K562 (cell line): Measurements from ENCODE around the gene LEPROT. TPM values are rescaled to one million over a fixed set of nuclear protein-coding genes. Genes with fewer than 3 reads are reported as not detected.

ENCODE experiments used
- CREB1 ChIP-seq, 2 experiments: sonication (generic) in 1 of 2; formaldehyde crosslinking in 1 of 2; IDR thresholded peaks; 2 replicates each; pipeline versions ENCODE4 v1.6.1 to v1.8.0; 2012 to 2022; ENCODE audit warnings: inconsistent platforms in 1 of 2, mild to moderate bottlenecking in 1 of 2, missing genetic modification reagents in 1 of 2, moderate library complexity in 1 of 2
- PURB ChIP-seq: sonication (generic); formaldehyde crosslinking; IDR thresholded peaks from 2 replicates; pipeline ENCODE4 v1.9.0; 2021; ENCODE audit warnings: low read depth, mild to moderate bottlenecking, missing genetic modification reagents
- TCF7L2 ChIP-seq: fragments of 150-350 bp; IDR thresholded peaks from 2 replicates; pipeline ENCODE4 v1.6.1; 2016; ENCODE audit warnings: low read depth, mild to moderate bottlenecking, low read length, moderate library complexity
- ZNF707 ChIP-seq: fragments of 250-450 bp; sonication (Bioruptor Pico); conservative IDR thresholded peaks from 2 replicates; pipeline ENCODE4 v1.8.0; 2022; ENCODE audit warnings: inconsistent platforms, mild to moderate bottlenecking, moderate library complexity
- polyA plus RNA-seq, 8 experiments: library from polyadenylated mRNA; depleted of rRNA in 4 of 8; stranded (reverse) in 5 of 8; unstranded in 3 of 8; fragments of >200 nt; fragmentation: Nextera tagmentation in 2 of 8; fragmentation: Illumina TruSeq in 1 of 8; extraction: Ambion mirVana in 2 of 8; extraction: Trizol in 1 of 8; gene quantifications; 2 replicates each; pipeline versions ENCODE4 v1.2.1 to v1.2.3, GENCODE V29; 2011 to 2014; ENCODE audit warnings: inconsistent platforms in 1 of 8, missing spikeins in 1 of 8
- total RNA-seq, 7 experiments: library from RNA; depleted of rRNA in 6 of 7; stranded (reverse); fragments of >200 nt in 6 of 7; fragmentation: Illumina TruSeq in 2 of 7; extraction: Trizol in 2 of 7; gene quantifications; 2 replicates each; pipeline versions ENCODE4 v1.2.1 to v1.2.3, GENCODE V29; 2011 to 2021; ENCODE audit warnings: low replicate concordance in 1 of 7
- TF ChIP-seq, protein P1 (sequence below), 2 experiments: fragments of 450-650 bp; conservative IDR thresholded peaks; 2 replicates each; pipeline ENCODE4 v1.6.1; 2017; ENCODE audit warnings: mild to moderate bottlenecking in 2 of 2, moderate library complexity in 2 of 2
- TF ChIP-seq, protein P2 (sequence below): sonication (generic); formaldehyde crosslinking; IDR thresholded peaks from 2 replicates; pipeline ENCODE4 v1.8.0; 2022; ENCODE audit warnings: mild to moderate bottlenecking, missing genetic modification reagents
- TF ChIP-seq, protein P3 (sequence below): fragments of 450-650 bp; formaldehyde crosslinking; IDR thresholded peaks from 2 replicates; pipeline ENCODE4 v1.4.0; 2020; ENCODE audit warnings: mild to moderate bottlenecking, moderate library complexity
- TF ChIP-seq, protein P4 (sequence below): fragments of 200-400 bp; formaldehyde crosslinking; IDR thresholded peaks from 2 replicates; pipeline ENCODE4 v1.6.1; 2017; ENCODE audit warnings: mild to moderate bottlenecking, low read depth, low read length, moderate library complexity
- TF ChIP-seq, protein P5 (sequence below): fragments of 250-450 bp; sonication (Bioruptor Pico); IDR thresholded peaks from 2 replicates; pipeline ENCODE4 v1.8.0; 2022; ENCODE audit warnings: moderate library complexity, mild to moderate bottlenecking, inconsistent platforms
- TF ChIP-seq, protein P6 (sequence below): sonication (generic); formaldehyde crosslinking; IDR thresholded peaks from 2 replicates; pipeline ENCODE4 v1.8.0; 2023; ENCODE audit warnings: mild to moderate bottlenecking, missing genetic modification reagents

LEPROT gene
- total and polyA plus RNA-seq, 9 of the 15 experiments (the other 6 are each of a cell fraction or from before 2014, with no cell fraction given) = 28.1 to 97.5 (median 45.8) TPM

DNA sequence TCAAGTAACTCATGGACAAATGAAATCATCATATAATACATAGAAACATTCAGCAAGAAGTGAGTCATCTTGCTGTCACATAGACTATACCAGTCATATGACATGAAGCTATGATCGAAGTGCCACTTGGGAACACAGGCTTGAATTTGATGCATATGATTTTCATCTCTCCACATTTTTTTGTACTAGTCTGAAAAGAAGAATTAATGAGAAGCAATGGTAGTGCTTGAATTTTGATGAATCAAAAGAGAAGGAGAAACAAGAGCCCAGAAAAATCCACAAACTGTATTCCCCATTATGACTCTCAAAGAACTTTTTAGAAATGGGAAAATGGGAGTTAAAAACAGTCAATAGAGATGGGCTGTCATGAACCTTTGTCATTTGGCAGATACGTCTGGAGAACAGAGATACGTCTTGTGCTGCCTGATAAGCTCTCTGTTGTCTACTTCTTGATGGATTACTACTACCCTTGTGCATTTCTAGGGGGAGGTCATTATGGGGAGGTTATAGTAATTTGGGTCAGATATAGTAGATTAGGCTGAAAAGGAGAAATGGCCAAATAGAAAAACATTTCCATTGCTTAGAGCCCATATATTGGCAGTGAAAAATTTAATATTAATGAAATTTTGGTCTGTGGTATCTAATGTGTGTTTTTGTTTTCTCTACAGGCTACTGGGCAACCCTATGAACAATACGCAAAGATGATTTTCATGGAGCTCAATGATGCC, 8.0 kb upstream of the LEPROT start (continued):
- no peak for TF ChIP-seq PURB (CRISPR knock-in tag)
- TF ChIP-seq, protein P1, sequence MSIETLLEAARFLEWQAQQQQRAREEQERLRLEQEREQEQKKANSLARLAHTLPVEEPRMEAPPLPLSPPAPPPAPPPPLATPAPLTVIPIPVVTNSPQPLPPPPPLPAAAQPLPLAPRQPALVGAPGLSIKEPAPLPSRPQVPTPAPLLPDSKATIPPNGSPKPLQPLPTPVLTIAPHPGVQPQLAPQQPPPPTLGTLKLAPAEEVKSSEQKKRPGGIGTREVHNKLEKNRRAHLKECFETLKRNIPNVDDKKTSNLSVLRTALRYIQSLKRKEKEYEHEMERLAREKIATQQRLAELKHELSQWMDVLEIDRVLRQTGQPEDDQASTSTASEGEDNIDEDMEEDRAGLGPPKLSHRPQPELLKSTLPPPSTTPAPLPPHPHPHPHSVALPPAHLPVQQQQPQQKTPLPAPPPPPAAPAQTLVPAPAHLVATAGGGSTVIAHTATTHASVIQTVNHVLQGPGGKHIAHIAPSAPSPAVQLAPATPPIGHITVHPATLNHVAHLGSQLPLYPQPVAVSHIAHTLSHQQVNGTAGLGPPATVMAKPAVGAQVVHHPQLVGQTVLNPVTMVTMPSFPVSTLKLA (conservative IDR thresholded peaks at IDR 0.05) = peak; percentile 39 to 67; a peak in 2 of 4 replicates
- TF ChIP-seq, protein P2, sequence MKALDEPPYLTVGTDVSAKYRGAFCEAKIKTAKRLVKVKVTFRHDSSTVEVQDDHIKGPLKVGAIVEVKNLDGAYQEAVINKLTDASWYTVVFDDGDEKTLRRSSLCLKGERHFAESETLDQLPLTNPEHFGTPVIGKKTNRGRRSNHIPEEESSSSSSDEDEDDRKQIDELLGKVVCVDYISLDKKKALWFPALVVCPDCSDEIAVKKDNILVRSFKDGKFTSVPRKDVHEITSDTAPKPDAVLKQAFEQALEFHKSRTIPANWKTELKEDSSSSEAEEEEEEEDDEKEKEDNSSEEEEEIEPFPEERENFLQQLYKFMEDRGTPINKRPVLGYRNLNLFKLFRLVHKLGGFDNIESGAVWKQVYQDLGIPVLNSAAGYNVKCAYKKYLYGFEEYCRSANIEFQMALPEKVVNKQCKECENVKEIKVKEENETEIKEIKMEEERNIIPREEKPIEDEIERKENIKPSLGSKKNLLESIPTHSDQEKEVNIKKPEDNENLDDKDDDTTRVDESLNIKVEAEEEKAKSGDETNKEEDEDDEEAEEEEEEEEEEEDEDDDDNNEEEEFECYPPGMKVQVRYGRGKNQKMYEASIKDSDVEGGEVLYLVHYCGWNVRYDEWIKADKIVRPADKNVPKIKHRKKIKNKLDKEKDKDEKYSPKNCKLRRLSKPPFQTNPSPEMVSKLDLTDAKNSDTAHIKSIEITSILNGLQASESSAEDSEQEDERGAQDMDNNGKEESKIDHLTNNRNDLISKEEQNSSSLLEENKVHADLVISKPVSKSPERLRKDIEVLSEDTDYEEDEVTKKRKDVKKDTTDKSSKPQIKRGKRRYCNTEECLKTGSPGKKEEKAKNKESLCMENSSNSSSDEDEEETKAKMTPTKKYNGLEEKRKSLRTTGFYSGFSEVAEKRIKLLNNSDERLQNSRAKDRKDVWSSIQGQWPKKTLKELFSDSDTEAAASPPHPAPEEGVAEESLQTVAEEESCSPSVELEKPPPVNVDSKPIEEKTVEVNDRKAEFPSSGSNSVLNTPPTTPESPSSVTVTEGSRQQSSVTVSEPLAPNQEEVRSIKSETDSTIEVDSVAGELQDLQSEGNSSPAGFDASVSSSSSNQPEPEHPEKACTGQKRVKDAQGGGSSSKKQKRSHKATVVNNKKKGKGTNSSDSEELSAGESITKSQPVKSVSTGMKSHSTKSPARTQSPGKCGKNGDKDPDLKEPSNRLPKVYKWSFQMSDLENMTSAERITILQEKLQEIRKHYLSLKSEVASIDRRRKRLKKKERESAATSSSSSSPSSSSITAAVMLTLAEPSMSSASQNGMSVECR = no peak
- TF ChIP-seq, protein P3, sequence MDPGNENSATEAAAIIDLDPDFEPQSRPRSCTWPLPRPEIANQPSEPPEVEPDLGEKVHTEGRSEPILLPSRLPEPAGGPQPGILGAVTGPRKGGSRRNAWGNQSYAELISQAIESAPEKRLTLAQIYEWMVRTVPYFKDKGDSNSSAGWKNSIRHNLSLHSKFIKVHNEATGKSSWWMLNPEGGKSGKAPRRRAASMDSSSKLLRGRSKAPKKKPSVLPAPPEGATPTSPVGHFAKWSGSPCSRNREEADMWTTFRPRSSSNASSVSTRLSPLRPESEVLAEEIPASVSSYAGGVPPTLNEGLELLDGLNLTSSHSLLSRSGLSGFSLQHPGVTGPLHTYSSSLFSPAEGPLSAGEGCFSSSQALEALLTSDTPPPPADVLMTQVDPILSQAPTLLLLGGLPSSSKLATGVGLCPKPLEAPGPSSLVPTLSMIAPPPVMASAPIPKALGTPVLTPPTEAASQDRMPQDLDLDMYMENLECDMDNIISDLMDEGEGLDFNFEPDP (CRISPR knock-in tag) = no peak
- no peak for TF ChIP-seq TCF7L2
- no peak for TF ChIP-seq ZNF707 (CRISPR knock-in tag)
- TF ChIP-seq CREB1 (IDR thresholded peaks at IDR 0.05) = peak; percentile 77
- no peak for TF ChIP-seq CREB1 (CRISPR knock-in tag; IDR thresholded peaks at IDR 0.05)
- TF ChIP-seq, protein P4, sequence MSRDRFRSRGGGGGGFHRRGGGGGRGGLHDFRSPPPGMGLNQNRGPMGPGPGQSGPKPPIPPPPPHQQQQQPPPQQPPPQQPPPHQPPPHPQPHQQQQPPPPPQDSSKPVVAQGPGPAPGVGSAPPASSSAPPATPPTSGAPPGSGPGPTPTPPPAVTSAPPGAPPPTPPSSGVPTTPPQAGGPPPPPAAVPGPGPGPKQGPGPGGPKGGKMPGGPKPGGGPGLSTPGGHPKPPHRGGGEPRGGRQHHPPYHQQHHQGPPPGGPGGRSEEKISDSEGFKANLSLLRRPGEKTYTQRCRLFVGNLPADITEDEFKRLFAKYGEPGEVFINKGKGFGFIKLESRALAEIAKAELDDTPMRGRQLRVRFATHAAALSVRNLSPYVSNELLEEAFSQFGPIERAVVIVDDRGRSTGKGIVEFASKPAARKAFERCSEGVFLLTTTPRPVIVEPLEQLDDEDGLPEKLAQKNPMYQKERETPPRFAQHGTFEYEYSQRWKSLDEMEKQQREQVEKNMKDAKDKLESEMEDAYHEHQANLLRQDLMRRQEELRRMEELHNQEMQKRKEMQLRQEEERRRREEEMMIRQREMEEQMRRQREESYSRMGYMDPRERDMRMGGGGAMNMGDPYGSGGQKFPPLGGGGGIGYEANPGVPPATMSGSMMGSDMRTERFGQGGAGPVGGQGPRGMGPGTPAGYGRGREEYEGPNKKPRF = no peak
- TF ChIP-seq, protein P5, sequence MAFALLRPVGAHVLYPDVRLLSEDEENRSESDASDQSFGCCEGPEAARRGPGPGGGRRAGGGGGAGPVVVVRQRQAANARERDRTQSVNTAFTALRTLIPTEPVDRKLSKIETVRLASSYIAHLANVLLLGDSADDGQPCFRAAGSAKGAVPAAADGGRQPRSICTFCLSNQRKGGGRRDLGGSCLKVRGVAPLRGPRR (CRISPR knock-in tag) = no peak
- TF ChIP-seq, protein P6, sequence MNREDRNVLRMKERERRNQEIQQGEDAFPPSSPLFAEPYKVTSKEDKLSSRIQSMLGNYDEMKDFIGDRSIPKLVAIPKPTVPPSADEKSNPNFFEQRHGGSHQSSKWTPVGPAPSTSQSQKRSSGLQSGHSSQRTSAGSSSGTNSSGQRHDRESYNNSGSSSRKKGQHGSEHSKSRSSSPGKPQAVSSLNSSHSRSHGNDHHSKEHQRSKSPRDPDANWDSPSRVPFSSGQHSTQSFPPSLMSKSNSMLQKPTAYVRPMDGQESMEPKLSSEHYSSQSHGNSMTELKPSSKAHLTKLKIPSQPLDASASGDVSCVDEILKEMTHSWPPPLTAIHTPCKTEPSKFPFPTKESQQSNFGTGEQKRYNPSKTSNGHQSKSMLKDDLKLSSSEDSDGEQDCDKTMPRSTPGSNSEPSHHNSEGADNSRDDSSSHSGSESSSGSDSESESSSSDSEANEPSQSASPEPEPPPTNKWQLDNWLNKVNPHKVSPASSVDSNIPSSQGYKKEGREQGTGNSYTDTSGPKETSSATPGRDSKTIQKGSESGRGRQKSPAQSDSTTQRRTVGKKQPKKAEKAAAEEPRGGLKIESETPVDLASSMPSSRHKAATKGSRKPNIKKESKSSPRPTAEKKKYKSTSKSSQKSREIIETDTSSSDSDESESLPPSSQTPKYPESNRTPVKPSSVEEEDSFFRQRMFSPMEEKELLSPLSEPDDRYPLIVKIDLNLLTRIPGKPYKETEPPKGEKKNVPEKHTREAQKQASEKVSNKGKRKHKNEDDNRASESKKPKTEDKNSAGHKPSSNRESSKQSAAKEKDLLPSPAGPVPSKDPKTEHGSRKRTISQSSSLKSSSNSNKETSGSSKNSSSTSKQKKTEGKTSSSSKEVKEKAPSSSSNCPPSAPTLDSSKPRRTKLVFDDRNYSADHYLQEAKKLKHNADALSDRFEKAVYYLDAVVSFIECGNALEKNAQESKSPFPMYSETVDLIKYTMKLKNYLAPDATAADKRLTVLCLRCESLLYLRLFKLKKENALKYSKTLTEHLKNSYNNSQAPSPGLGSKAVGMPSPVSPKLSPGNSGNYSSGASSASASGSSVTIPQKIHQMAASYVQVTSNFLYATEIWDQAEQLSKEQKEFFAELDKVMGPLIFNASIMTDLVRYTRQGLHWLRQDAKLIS (CRISPR knock-in tag) = no peak
